ENCODE measurements around the gene FAM234B.

Gene FAM234B

GRCh38 chr12:13095266-13095995, 51.2 kb downstream of the FAM234B start:
- TF ChIP-seq, protein P1, sequence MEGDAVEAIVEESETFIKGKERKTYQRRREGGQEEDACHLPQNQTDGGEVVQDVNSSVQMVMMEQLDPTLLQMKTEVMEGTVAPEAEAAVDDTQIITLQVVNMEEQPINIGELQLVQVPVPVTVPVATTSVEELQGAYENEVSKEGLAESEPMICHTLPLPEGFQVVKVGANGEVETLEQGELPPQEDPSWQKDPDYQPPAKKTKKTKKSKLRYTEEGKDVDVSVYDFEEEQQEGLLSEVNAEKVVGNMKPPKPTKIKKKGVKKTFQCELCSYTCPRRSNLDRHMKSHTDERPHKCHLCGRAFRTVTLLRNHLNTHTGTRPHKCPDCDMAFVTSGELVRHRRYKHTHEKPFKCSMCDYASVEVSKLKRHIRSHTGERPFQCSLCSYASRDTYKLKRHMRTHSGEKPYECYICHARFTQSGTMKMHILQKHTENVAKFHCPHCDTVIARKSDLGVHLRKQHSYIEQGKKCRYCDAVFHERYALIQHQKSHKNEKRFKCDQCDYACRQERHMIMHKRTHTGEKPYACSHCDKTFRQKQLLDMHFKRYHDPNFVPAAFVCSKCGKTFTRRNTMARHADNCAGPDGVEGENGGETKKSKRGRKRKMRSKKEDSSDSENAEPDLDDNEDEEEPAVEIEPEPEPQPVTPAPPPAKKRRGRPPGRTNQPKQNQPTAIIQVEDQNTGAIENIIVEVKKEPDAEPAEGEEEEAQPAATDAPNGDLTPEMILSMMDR (IDR thresholded peaks at IDR 0.05; ENCODE audit: insufficient read depth, low read depth, low read length, missing control alignments), result no peak
- DNase-seq (ENCODE audit: low read depth), result no peak
- no peak overlapping the region for H3K4me3 ChIP-seq (ENCODE audit: low read depth, low read length)

- TF ChIP-seq, protein P1 (IDR thresholded peaks at IDR 0.05; ENCODE audit: insufficient read depth, low read depth, low read length, missing control alignments), result no peak
- peak; percentile 32 for DNase-seq (ENCODE audit: low read depth)
- peak overlapping the region; percentile 32 for H3K4me3 ChIP-seq (ENCODE audit: low read depth, low read length)
These were observed 53.4 kb downstream of the FAM234B start for GRCh38 chr12:13097491-13098011.

DNA sequence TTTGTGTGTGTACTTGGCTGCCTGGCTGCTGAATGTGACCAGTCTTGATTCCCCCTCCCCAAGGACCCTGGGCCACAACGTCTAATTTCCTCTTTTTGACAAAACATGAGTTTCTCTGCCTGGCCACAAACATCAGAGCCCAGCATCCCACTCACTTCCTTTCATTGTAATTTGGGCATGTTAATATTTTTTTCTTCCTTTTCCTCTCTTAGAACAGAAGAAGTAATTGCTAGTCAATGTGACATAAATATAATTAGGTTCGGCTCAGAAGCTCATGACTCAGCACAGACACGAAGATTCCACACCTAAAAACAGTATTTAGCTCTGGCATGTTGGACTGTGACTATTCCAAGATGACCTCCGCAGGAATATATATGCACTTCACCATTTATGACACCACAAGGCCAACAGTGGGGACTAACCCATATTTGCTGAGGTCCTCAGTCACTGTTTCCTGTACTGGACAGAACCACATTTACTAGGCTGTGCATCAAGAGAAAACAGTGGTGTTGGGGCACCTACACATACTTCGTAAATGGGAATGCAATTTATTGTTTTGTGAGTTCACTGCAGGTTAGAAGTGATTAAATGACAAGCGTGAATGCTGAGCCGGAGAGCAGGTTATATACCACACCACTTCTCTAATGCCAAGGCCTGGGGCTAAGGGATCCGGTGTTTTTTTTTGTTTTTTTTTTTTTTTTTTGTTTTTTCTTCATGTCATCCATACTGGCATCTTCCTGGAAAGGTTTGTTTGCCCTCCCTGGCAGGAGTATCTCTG, 55.1 kb downstream of the FAM234B start:
- TF ChIP-seq, protein P1 (IDR thresholded peaks at IDR 0.05; ENCODE audit: insufficient read depth, low read depth, low read length, missing control alignments), result no peak
- DNase-seq (ENCODE audit: low read depth), result no peak

GRCh38 chr12:13099844-13100604, 55.8 kb downstream of the FAM234B start:
- H3K4me3 ChIP-seq (ENCODE audit: low read depth, low read length), result no peak overlapping the region

More for the DNA sequence above, 55.1 kb downstream of the FAM234B start:
- H3K4me3 ChIP-seq (ENCODE audit: low read depth, low read length), result no peak overlapping the region

DNA sequence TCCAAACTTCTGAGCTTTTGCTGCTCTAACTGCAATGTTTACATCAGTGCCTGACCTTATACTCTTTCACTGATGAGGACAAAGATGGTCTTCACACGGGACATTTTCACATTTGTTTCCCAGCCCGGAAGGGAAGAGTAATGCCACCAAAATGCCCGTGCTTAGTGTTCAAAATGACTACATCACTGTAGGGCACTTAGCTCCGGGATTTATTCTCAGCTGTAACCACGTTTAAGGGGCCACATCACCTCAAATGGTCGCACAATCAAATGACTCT, 56.4 kb downstream of the FAM234B start:
- no peak for DNase-seq (ENCODE audit: low read depth)
- peak overlapping the region; percentile 42; the same call in 1 of the 2 replicates for H3K4me3 ChIP-seq (ENCODE audit: low read depth, low read length)
- TF ChIP-seq, protein P1 (IDR thresholded peaks at IDR 0.05; ENCODE audit: insufficient read depth, low read depth, low read length, missing control alignments), result no peak

More at GRCh38 chr12:13099844-13100604, 55.8 kb downstream of the FAM234B start:
- DNase-seq (ENCODE audit: low read depth), result no peak
- TF ChIP-seq, protein P1 (IDR thresholded peaks at IDR 0.05; ENCODE audit: insufficient read depth, low read depth, low read length, missing control alignments), result no peak

- TF ChIP-seq, protein P1 (IDR thresholded peaks at IDR 0.05; ENCODE audit: insufficient read depth, low read depth, low read length, missing control alignments), result no peak
- peak overlapping the region; percentile 46 for H3K4me3 ChIP-seq (ENCODE audit: low read depth, low read length)
- DNase-seq (ENCODE audit: low read depth), result peak; percentile 80
These were observed 56.9 kb downstream of the FAM234B start for GRCh38 chr12:13100882-13101769.

Measured in GM12865 (cell line).